HG03139 (cell line): ENCODE data around the gene SUPT3H.

Experiments used
- ATAC-seq: cut with Tn5 transposase; IDR thresholded peaks from one replicate; pipeline ENCODE4 v1.9.1; 2021; ENCODE audit not compliant: unreplicated experiment

SUPT3H gene

GRCh38 chr6:45012687-45013086, 365.0 kb downstream of the SUPT3H start:
- ATAC-seq, result no peak

GRCh38 chr6:45009576-45009975, 368.2 kb downstream of the SUPT3H start:
- ATAC-seq, result no peak

- ATAC-seq, result no peak
These were observed 370.8 kb downstream of the SUPT3H start for GRCh38 chr6:45006893-45007292.

- no peak for ATAC-seq
These were observed 373.8 kb downstream of the SUPT3H start for GRCh38 chr6:45003961-45004360.

GRCh38 chr6:45003387-45003786, 374.3 kb downstream of the SUPT3H start:
- no peak for ATAC-seq

- no peak for ATAC-seq
These were observed 375.2 kb downstream of the SUPT3H start for GRCh38 chr6:45002390-45003105.

GRCh38 chr6:45001663-45002062, 376.1 kb downstream of the SUPT3H start:
- no peak for ATAC-seq

GRCh38 chr6:45000833-45001232, 376.9 kb downstream of the SUPT3H start:
- ATAC-seq, result no peak

- no peak for ATAC-seq
These were observed 378.7 kb downstream of the SUPT3H start for GRCh38 chr6:44999066-44999465.

GRCh38 chr6:44995486-44996132, 382.1 kb downstream of the SUPT3H start:
- no peak for ATAC-seq

GRCh38 chr6:44989391-44989790, 388.3 kb downstream of the SUPT3H start:
- ATAC-seq, result no peak

- no peak for ATAC-seq
These were observed 392.7 kb downstream of the SUPT3H start for GRCh38 chr6:44985006-44985405.

GRCh38 chr6:44983467-44984365, 394.0 kb downstream of the SUPT3H start:
- no peak for ATAC-seq

- ATAC-seq, result no peak
These were observed 396.9 kb downstream of the SUPT3H start for GRCh38 chr6:44980841-44981240.

GRCh38 chr6:44976677-44977641, 400.8 kb downstream of the SUPT3H start:
- no peak for ATAC-seq

GRCh38 chr6:44974511-44974910, 403.2 kb downstream of the SUPT3H start:
- ATAC-seq, result no peak

GRCh38 chr6:44972709-44973108, 405.0 kb downstream of the SUPT3H start:
- no peak for ATAC-seq

GRCh38 chr6:44969446-44970185, 408.1 kb downstream of the SUPT3H start:
- no peak for ATAC-seq

- ATAC-seq, result no peak
These were observed 410.3 kb downstream of the SUPT3H start for GRCh38 chr6:44967481-44967880.
